B cell (primary cell): ENCODE measurements around the gene TIPIN.

Experiments
- CTCF ChIP-seq: fragments of 200-600 bp; IDR thresholded peaks from one replicate; pipeline ENCODE4 v1.8.0; 2022; ENCODE audit warnings: antibody characterized with exemption, mild to moderate bottlenecking
- EZH2 ChIP-seq: IDR thresholded peaks from 2 replicates; pipeline ENCODE4 v1.6.1; 2012; ENCODE audit warnings: borderline replicate concordance, low read depth, mild to moderate bottlenecking, moderate library complexity, low read length; ENCODE audit not compliant: insufficient read depth, poor library complexity, severe bottlenecking

DNA sequence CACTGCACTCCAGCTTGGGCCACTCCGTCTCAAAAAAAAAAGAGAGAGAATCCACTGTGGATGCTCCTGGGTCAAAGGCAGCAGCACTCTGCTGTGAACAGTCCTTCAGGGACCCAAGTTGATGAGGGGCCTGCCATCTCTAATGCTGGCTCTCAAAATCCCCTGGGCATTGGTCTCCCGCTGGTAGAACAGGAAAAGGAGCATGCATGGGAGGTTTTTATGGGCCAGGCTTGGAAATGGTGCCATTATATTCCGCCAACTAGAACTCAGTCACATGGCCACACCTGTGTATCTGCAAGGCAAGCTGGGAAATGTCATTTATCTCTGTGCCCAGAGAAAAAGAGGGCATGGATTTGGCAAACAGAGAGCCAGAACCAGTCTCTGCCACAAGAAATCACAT is 66.5 kb downstream of the TIPIN start:
- TF ChIP-seq CTCF (no peak), EZH2 (no peak)
